GM12872 (cell line): ENCODE results near the gene NELFA.

Source experiments
- CTCF ChIP-seq: IDR thresholded peaks from 3 replicates; pipeline ENCODE4 v1.5.1; 2011; ENCODE audit warnings: low read depth, mild to moderate bottlenecking, low read length, moderate library complexity; ENCODE audit not compliant: insufficient read depth

NELFA gene

GRCh38 chr4:1964971-1965370 is 43.8 kb downstream of the NELFA start:
- TF ChIP-seq CTCF = no peak

- TF ChIP-seq CTCF = no peak
Measured at GRCh38 chr4:1964443-1964842, 44.3 kb downstream of the NELFA start.

- TF ChIP-seq CTCF = no peak
Measured at GRCh38 chr4:1962980-1963379, 45.8 kb downstream of the NELFA start.

GRCh38 chr4:1961563-1961962 is 47.2 kb downstream of the NELFA start:
- no peak for TF ChIP-seq CTCF

GRCh38 chr4:1961038-1961437 is 47.7 kb downstream of the NELFA start:
- TF ChIP-seq CTCF = no peak

- TF ChIP-seq CTCF = no peak
Measured at GRCh38 chr4:1960170-1960825, 48.5 kb downstream of the NELFA start.

GRCh38 chr4:1959104-1959384 is 49.7 kb downstream of the NELFA start:
- TF ChIP-seq CTCF = no peak
